ENCODE measurements around the gene CCM2.

- no peak for TF ChIP-seq POLR2A (IDR thresholded peaks at IDR 0.05)
- no peak for TF ChIP-seq CTCF (IDR thresholded peaks at IDR 0.05)
- TF ChIP-seq EP300 (IDR thresholded peaks at IDR 0.05): no peak
These were observed 22.1 kb upstream of the CCM2 start for GRCh38 chr7:44977959-44978335.

Measured in tibial nerve (tissue), 4 donors.